NCI-H1436 treated with DMSO at 0.1 percent for 48 hours (cell line): ENCODE data around the gene RIT2.

Experiments
- DNase-seq: peaks from one replicate; lab custom pipeline; 2025; lab: John Stamatoyannopoulos, UW

RIT2 gene

GRCh38 chr18:43012951-43013350 is 102.5 kb downstream of the RIT2 start:
- no peak for DNase-seq

DNA sequence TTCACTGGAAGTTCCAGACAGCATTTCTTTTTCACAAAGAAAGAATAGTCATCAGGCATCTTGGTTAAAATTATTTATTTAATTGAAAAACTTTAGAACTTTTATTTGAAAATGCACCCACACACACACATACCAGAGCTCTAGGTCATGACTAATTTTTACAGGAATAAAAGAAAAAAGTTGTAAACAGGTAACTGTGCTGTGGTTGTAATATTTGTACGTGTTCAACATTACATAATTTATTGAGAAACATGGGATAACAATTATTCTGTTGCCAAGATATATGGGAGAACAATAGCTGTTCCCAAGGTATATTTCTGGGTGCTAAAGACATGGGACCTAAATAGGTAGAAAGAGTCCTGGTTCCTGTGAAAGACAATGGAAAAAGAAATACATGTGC is 104.9 kb downstream of the RIT2 start:
- no peak for DNase-seq

DNA sequence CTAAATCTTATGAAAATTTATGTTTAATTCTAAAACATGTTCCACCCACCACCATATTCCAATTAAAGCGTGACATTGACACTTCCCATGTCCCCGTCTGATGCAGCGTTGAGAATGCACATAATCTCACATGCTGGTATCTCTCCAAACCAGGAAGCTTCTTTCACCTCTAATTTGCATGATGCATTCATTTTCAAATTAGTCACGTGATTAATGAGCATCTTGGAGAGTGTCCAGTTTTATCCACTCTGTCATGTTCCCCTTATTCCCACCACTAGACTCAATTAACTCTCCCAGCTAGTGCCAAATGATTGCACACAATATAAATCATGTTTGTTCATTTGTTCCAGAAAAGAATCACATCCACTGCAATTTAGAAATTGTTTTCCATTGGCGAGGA is 105.8 kb downstream of the RIT2 start:
- no peak for DNase-seq

GRCh38 chr18:43007365-43007764 is 108.1 kb downstream of the RIT2 start:
- no peak for DNase-seq

GRCh38 chr18:43004421-43004820 is 111.1 kb downstream of the RIT2 start:
- no peak for DNase-seq

DNA sequence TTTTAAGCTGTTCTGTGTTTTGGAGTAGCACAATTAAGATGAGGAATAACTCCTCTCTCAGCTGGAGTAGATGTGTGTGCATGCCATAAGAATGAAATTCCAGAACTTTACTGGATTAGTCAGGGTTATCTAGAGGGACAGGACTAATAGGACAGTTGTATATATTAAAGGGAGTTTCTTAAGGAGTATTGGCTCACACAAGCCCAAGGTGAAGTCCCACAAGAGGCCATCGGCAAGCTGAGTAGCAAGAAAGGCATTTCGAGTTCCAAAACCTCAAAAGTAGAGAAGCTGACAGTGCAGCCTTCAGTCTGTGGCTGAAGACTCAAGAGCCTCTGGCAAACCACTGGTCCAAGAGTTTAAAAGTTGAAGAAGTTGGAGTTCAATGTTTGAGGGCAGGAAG is 113.7 kb downstream of the RIT2 start:
- no peak for DNase-seq

- no peak for DNase-seq
Measured at GRCh38 chr18:42996824-42997223, 118.7 kb downstream of the RIT2 start.

GRCh38 chr18:42980426-42980825 is 135.1 kb downstream of the RIT2 start:
- no peak for DNase-seq

DNA sequence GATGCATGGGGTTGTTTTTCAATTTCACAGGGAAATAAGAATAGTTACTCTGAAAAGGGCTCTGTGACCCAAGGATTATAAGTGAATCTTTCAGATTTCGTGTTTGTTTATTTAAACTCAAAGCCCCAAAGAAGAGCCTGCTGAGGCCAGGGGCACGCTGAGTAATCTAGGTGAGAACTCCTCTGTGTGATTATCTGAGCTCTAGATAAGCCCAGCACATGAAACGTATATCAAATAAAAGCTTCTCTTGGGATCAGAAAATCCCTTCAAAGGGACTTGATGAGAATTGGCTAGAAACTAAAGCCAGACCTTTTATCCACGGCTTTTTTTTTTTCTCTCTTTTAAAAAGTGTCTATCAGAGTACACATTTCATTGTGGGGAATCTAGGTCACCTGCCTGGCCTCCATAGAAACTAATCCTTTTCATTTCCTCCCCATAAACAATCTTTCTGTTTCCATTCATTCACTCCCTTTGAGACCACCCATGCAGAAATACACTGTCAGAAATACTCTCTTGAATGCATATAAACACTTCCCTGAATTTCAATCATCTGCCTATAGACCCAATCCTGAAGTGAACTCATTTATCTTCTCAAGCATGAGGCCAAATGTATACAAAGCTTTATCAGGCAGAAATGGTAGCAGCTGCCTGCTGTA is 137.4 kb downstream of the RIT2 start:
- DNase-seq, result peak; percentile 58

DNA sequence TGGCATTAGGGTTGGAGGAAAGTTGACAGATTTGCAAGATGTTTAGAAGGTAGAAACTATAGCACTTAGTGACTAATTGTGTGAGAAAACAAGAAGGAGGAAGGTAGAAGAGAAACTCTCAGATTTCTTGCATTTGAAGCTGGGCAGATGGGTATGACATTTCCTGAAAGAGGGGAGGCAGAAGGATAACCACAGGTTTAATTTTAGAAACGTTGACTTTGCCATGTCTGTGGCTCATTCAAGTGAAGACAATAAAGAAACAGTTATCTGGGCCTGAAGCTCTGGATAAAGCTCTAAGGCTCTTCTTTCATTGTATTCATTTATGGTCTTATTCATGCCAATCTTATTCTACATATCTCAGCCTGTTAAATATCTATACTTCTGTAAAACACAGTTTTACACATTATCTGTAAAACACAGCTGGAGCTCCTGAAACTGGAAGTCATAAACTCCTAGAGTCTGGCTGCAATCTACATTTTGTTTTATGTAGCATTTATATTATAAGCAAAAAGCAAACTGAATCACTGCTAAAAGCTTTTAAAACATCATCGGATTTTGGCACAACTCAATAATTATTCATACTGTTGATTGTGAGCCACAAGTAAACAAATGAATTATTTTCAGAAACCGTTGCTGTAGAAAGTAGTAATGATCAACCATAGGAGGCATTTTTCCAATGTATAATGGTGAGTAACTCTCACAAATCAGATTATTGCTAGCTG is 138.5 kb downstream of the RIT2 start:
- no peak for DNase-seq

GRCh38 chr18:42969366-42969765 is 146.1 kb downstream of the RIT2 start:
- no peak for DNase-seq

DNA sequence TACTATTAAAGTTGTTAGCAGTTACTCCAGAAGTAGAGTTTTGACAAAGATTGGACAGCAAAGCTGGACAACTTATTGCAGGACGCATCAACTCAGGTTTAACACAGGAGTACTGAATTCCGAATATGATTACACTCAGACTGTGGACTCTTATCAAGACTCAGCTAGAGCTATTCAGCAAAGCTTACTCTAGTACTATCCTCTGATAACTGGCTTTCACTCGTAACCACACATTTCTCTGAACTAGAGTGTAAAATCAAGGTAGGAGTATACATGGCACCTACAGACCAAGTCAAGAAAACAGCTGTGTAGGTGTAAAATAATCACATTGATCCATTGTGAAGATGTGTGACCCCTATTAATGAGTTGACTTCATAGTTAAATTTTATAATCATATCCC is 154.2 kb downstream of the RIT2 start:
- no peak for DNase-seq

GRCh38 chr18:42959528-42959927 is 156.0 kb downstream of the RIT2 start:
- DNase-seq, result no peak

- DNase-seq, result no peak
Measured at GRCh38 chr18:42958353-42958752, 157.1 kb downstream of the RIT2 start.

DNA sequence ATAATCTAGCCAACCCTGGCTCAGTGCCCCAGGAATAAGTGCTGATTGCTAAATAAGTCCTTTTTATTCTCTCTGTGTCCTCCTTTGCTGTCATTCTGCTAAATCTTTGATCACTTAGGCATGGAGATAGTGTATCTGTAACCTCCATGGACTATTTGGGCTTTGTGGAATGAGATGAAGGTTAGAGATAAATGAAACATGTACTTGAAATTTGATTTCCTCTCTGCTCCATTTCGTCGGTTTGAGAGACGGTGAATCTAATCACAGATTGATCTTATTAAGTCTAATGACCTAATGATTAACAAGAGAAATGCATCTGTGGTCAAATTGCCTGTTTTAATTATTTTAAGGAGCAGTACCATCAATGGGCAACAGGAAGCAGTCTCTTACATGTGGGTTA is 159.2 kb downstream of the RIT2 start:
- no peak for DNase-seq

- no peak for DNase-seq
Measured at GRCh38 chr18:42954887-42955286, 160.6 kb downstream of the RIT2 start.

DNA sequence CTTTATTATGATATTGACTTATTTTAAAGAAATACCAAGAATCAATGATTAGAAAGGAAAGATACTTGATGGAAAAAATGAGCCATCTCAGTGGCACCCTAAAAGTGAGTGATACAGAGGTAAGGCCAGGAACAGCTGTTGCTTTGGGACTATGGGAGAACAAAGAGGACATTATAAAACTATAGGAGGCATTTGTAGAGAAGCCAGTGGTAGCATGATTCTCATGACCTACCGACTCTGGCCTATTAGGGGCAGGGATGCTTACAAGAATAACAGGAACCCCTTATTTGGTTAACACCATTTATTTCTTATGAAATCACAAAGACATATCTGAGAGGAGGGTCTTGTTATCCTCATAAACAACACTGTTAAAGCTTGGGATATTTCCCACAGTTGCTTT is 162.2 kb downstream of the RIT2 start:
- no peak for DNase-seq

DNA sequence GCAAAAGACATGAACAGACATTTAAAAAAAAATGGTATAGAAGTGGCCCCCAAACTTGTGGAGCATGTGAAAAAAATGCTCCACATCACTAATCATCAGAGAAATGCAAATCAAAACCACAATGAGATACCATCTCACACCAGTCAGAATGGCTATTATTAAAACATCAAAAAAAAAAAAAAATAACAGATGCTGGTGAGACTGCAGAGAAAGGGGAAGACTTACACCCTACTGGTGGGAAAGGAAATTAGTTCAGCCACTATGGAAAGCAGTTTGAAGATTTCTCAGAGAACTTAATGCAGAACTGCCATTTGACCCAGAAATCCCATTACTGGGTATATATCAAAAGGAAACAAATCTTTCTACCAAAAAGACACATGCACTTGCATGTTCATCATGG is 164.8 kb downstream of the RIT2 start:
- no peak for DNase-seq

DNA sequence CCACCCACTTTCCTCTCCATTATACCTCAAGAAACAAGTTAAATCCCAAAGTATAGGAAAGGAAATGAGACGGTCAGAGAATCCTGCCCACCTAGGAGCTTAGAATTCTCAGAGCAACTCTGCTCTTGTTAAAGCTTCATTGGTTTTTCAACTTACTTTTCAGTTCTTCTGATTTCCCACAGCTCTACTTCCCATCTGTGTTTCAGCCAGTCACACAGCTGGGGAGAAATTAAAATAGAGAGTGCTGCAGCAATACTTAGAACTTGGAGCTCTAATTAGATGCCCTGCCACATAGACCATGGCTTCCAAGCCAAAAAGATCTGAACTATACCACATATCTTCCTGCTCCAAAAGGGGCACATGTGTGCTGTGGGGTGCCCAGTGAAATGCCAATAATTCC is 166.7 kb downstream of the RIT2 start:
- DNase-seq, result no peak

DNA sequence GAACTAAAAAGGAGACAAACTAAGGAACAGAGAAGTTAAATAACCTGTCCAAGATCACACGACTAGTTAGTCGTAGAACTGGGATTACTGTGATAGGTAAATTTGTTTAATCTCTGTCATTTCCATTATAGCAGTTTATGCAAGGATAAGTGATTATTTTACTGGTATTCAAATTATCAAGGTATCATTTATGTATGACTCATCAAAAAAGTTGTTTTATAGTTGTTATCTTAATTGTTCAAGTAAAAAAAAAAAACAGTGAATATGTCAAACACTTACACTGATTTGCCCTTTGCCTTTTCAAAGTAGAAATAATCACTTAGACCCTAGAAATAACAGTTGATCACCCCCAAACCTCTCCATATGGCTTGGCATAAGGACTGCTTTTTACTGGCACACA is 173.6 kb downstream of the RIT2 start:
- no peak for DNase-seq

DNA sequence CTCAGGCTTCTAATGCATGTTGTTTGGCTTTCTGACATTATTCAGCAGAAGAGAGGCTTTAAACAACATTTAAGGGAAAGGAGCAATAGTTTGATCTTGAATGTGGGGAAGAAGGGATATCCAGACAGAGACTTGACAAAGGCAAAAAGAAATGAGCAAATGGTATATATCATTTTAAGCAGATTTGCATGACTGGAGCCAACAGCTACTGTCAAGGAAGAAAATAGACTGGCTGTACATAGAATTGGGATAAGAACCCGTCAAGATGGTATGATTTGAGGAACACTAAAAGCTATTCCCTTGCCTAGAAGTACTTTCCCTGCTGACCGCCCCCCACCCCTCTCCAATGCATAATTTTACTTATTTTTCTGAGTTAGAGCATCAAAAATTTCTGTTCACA is 174.5 kb downstream of the RIT2 start:
- no peak for DNase-seq

DNA sequence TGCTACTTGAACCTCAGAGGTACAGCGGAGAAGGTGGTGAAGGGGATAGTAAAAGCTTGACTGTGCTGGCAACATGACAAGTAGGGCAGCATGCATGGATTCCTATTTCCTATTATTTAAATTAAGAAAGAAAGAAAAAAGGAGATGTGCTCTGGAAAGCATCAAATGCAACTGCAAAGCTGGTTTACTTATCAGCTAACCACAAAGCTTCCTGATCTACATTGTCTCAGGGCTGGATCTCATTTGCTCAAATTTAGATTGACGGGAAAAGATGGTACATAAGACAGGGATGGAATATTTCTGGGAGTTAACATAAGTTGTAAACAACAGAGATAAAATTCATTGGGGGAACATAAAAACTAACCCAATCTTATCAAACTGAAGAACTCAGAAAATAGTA is 178.0 kb downstream of the RIT2 start:
- DNase-seq, result no peak

DNA sequence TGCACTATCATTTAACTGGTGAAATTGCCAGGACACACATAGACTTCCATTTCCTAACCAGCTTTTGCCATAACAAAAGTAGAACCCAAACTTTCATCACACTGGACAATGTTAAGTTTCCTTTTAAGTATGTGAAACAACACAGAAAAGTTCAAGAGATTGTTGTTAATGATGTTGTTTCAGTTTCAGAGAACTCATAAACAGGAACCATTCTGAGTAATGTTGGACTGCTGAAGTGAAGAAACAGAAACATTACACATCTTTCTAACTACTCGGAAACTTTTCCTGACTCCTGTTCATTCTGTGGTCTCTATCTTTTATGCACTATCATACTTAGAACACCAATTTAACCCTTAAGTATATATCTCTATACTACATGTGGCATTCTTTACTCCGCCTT is 179.2 kb downstream of the RIT2 start:
- DNase-seq, result no peak

- DNase-seq, result no peak
Measured at GRCh38 chr18:42931491-42931890, 184.0 kb downstream of the RIT2 start.
